Measurements from ENCODE around the gene SHKBP1.
"Not testable (repeated sequence)": the region's sequence is repeated elsewhere in the genome, so short reads cannot be mapped to it uniquely, and the experiment has no call there.

The SHKBP1 gene

GRCh38 chr19:40624369-40625153, 47.9 kb downstream of the SHKBP1 start:
- H3K9me3 ChIP-seq (replicated peaks; ENCODE audit: low read length); H3K9ac ChIP-seq (ENCODE audit: low read depth, low read length); H3K27me3 ChIP-seq (ENCODE audit: control insufficient read depth, insufficient read depth, low read length); H3K4me2 ChIP-seq (ENCODE audit: low read length); H3K36me3 ChIP-seq (ENCODE audit: insufficient read depth, low read length); H3K4me1 ChIP-seq (ENCODE audit: control insufficient read depth, insufficient read depth, low read length); H3K4me3 ChIP-seq (ENCODE audit: low read length): not testable (repeated sequence)

GRCh38 chr19:40625406-40626120, 48.9 kb downstream of the SHKBP1 start:
- no peaks in the 10 kb centered on the region for H3K36me3 ChIP-seq (ENCODE audit: insufficient read depth, low read length)
- H3K27me3 ChIP-seq (ENCODE audit: control insufficient read depth, insufficient read depth, low read length) = no peaks in the 10 kb centered on the region
- no peaks in the 10 kb centered on the region for H3K4me1 ChIP-seq (ENCODE audit: control insufficient read depth, insufficient read depth, low read length)
- no peak overlapping the region for H3K4me3 ChIP-seq (ENCODE audit: low read length)
- H3K9me3 ChIP-seq (replicated peaks; ENCODE audit: low read length) = no peaks in the 10 kb centered on the region
- H3K4me2 ChIP-seq (ENCODE audit: low read length) = no peak overlapping the region
- no peak overlapping the region for H3K9ac ChIP-seq (ENCODE audit: low read depth, low read length)

GRCh38 chr19:40626918-40627317, 50.2 kb downstream of the SHKBP1 start:
- H3K9ac ChIP-seq (ENCODE audit: low read depth, low read length) = no peak overlapping the region
- no peaks in the 10 kb centered on the region for H3K27me3 ChIP-seq (ENCODE audit: control insufficient read depth, insufficient read depth, low read length)
- H3K4me1 ChIP-seq (ENCODE audit: control insufficient read depth, insufficient read depth, low read length) = no peaks in the 10 kb centered on the region
- H3K36me3 ChIP-seq (ENCODE audit: insufficient read depth, low read length) = no peaks in the 10 kb centered on the region
- no peak overlapping the region for H3K4me3 ChIP-seq (ENCODE audit: low read length)
- no peak overlapping the region for H3K4me2 ChIP-seq (ENCODE audit: low read length)
- H3K9me3 ChIP-seq (replicated peaks; ENCODE audit: low read length) = no peaks in the 10 kb centered on the region

GRCh38 chr19:40627486-40628279, 51.0 kb downstream of the SHKBP1 start:
- no peaks in the 10 kb centered on the region for H3K36me3 ChIP-seq (ENCODE audit: insufficient read depth, low read length)
- H3K4me2 ChIP-seq (ENCODE audit: low read length) = no peak overlapping the region
- no peaks in the 10 kb centered on the region for H3K9me3 ChIP-seq (replicated peaks; ENCODE audit: low read length)
- no peak overlapping the region for H3K4me3 ChIP-seq (ENCODE audit: low read length)
- no peaks in the 10 kb centered on the region for H3K27me3 ChIP-seq (ENCODE audit: control insufficient read depth, insufficient read depth, low read length)
- peaks cover under 1% of the 10 kb centered on the region for H3K4me1 ChIP-seq (ENCODE audit: control insufficient read depth, insufficient read depth, low read length)
- H3K9ac ChIP-seq (ENCODE audit: low read depth, low read length) = no peak overlapping the region

DNA sequence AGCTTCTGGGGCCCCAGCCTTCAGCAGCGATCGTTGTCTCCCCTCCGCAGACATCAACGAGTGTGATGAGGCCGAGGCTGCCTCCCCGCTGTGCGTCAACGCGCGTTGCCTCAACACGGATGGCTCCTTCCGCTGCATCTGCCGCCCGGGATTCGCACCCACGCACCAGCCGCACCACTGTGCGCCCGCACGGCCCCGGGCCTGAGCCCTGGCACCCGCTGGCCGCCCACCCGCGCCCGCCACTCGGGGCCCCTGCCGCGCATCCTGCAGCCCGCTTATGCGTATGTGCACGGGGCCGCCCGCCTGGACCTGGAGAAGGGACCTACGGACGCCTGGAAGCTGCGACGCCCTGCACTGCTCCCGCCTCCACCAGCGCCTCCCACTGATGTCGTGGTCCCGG, 52.7 kb downstream of the SHKBP1 start:
- Histone ChIP-seq H3K36me3 (ENCODE audit: insufficient read depth, low read length) (no peaks in the 10 kb centered on the region), H3K9me3 (replicated peaks; ENCODE audit: low read length) (no peaks in the 10 kb centered on the region), H3K27me3 (ENCODE audit: control insufficient read depth, insufficient read depth, low read length) (no peaks in the 10 kb centered on the region), H3K4me1 (ENCODE audit: control insufficient read depth, insufficient read depth, low read length) (peaks cover 15% of the 10 kb centered on the region), H3K4me2 (ENCODE audit: low read length) (no peak overlapping the region), H3K9ac (ENCODE audit: low read depth, low read length) (no peak overlapping the region), H3K4me3 (ENCODE audit: low read length) (no peak overlapping the region)

- H3K27me3 ChIP-seq (ENCODE audit: control insufficient read depth, insufficient read depth, low read length) = peaks cover 4% of the 10 kb centered on the region
- no peak overlapping the region for H3K4me3 ChIP-seq (ENCODE audit: low read length)
- H3K9ac ChIP-seq (ENCODE audit: low read depth, low read length) = no peak overlapping the region
- peaks cover 15% of the 10 kb centered on the region for H3K4me1 ChIP-seq (ENCODE audit: control insufficient read depth, insufficient read depth, low read length)
- H3K9me3 ChIP-seq (replicated peaks; ENCODE audit: low read length) = no peaks in the 10 kb centered on the region
- no peak overlapping the region for H3K4me2 ChIP-seq (ENCODE audit: low read length)
- no peaks in the 10 kb centered on the region for H3K36me3 ChIP-seq (ENCODE audit: insufficient read depth, low read length)
These were observed 54.0 kb downstream of the SHKBP1 start for GRCh38 chr19:40630571-40631160.

DNA sequence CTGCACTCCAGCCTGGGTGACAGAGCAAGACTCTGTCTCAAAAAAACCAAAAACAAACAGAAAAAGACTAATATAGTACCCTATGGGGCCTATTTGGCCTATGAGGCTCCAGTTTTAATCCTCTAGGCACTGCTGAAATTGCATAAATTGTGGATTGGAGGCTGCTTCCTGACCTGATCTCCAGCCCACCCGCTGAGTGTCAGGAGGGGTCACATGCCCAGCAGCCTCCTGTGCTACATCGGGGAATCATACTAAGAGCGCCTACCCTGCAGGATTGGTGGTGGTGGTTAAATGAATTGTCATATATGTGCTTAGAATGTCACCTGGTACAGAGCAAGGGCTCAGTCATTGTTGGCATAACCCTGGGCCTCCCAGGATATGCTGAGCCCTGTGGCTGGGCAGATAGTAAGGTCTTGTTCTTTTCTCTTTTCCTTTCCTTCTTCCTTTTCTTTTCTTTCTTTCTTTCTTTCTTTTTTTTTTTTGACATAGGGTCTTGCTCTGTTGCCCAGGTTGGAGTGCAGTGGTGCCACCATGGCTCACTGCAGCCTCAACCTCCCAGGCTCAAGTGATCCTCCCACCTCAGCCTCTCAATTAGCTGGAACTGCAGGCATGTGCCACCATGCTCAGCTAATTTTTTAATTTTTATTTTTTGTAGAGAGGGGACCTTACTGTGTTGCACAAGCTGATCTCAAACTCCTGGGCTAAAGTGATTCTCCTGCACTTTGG, 55.8 kb downstream of the SHKBP1 start:
- no peaks in the 10 kb centered on the region for H3K36me3 ChIP-seq (ENCODE audit: insufficient read depth, low read length)
- H3K4me3 ChIP-seq (ENCODE audit: low read length) = no peak overlapping the region
- H3K4me2 ChIP-seq (ENCODE audit: low read length) = no peak overlapping the region
- peaks cover 4% of the 10 kb centered on the region for H3K27me3 ChIP-seq (ENCODE audit: control insufficient read depth, insufficient read depth, low read length)
- H3K9me3 ChIP-seq (replicated peaks; ENCODE audit: low read length) = no peaks in the 10 kb centered on the region
- H3K9ac ChIP-seq (ENCODE audit: low read depth, low read length) = no peak overlapping the region
- H3K4me1 ChIP-seq (ENCODE audit: control insufficient read depth, insufficient read depth, low read length) = peaks cover 15% of the 10 kb centered on the region

- Histone ChIP-seq H3K9ac (ENCODE audit: low read depth, low read length) (no peak overlapping the region), H3K4me3 (ENCODE audit: low read length) (no peak overlapping the region), H3K36me3 (ENCODE audit: insufficient read depth, low read length) (no peaks in the 10 kb centered on the region), H3K9me3 (replicated peaks; ENCODE audit: low read length) (no peaks in the 10 kb centered on the region), H3K4me2 (ENCODE audit: low read length) (no peak overlapping the region), H3K4me1 (ENCODE audit: control insufficient read depth, insufficient read depth, low read length) (peaks cover 15% of the 10 kb centered on the region), H3K27me3 (ENCODE audit: control insufficient read depth, insufficient read depth, low read length) (peaks cover 4% of the 10 kb centered on the region)
These were observed 56.5 kb downstream of the SHKBP1 start for GRCh38 chr19:40633207-40633606.

DNA sequence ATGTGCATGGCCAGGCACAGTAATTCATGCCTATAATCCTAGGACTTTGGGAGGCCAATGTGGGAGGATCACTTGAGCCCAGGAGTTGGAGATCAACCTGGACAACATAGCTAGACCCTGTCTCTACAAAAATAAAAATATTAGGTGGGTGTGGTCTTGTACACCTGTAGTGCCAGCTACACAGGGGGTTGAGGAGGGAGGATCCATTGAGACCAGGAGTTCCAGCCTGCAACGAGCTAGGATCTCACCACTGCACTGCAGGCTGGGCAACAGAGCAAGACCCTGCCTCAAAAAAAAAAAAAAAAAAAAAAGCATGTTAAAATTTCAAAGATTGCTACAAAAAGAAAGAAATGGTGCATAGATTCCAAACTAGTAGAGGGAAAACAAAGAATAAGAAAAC, 61.7 kb downstream of the SHKBP1 start:
- Histone ChIP-seq H3K4me1 (ENCODE audit: control insufficient read depth, insufficient read depth, low read length) (peaks cover 24% of the 10 kb centered on the region), H3K9ac (ENCODE audit: low read depth, low read length) (no peak overlapping the region), H3K4me3 (ENCODE audit: low read length) (no peak overlapping the region), H3K9me3 (replicated peaks; ENCODE audit: low read length) (no peaks in the 10 kb centered on the region), H3K36me3 (ENCODE audit: insufficient read depth, low read length) (no peaks in the 10 kb centered on the region), H3K4me2 (ENCODE audit: low read length) (no peak overlapping the region), H3K27me3 (ENCODE audit: control insufficient read depth, insufficient read depth, low read length) (peaks cover 4% of the 10 kb centered on the region)

GRCh38 chr19:40639638-40639982, 62.9 kb downstream of the SHKBP1 start:
- Histone ChIP-seq H3K9me3 (replicated peaks; ENCODE audit: low read length) (no peaks in the 10 kb centered on the region), H3K4me3 (ENCODE audit: low read length) (no peak overlapping the region), H3K36me3 (ENCODE audit: insufficient read depth, low read length) (no peaks in the 10 kb centered on the region)

GRCh38 chr19:40640744-40641143, 64.1 kb downstream of the SHKBP1 start:
- Histone ChIP-seq H3K36me3 (ENCODE audit: insufficient read depth, low read length) (no peaks in the 10 kb centered on the region), H3K4me3 (ENCODE audit: low read length) (no peak overlapping the region), H3K27me3 (ENCODE audit: control insufficient read depth, insufficient read depth, low read length) (no peaks in the 10 kb centered on the region), H3K4me2 (ENCODE audit: low read length) (peak overlapping the region; percentile 46), H3K4me1 (ENCODE audit: control insufficient read depth, insufficient read depth, low read length) (peaks cover 18% of the 10 kb centered on the region), H3K9me3 (replicated peaks; ENCODE audit: low read length) (no peaks in the 10 kb centered on the region), H3K9ac (ENCODE audit: low read depth, low read length) (no peak overlapping the region)

More at GRCh38 chr19:40639638-40639982, 62.9 kb downstream of the SHKBP1 start:
- Histone ChIP-seq H3K4me2 (ENCODE audit: low read length) (no peak overlapping the region), H3K27me3 (ENCODE audit: control insufficient read depth, insufficient read depth, low read length) (peaks cover 4% of the 10 kb centered on the region), H3K9ac (ENCODE audit: low read depth, low read length) (no peak overlapping the region), H3K4me1 (ENCODE audit: control insufficient read depth, insufficient read depth, low read length) (peaks cover 14% of the 10 kb centered on the region)
